Panc1 (cell line): ENCODE results near the gene MED13L. TPM values are rescaled to one million over a fixed set of nuclear protein-coding genes. Genes with fewer than 3 reads are reported as not detected.

Experiments
- ATAC-seq: fragments of 200-7000 bp; cut with Tn5 transposase; 2 replicates; pipeline ENCODE4 v1.9.1; 2020; ENCODE audit warnings: mild to moderate bottlenecking, moderate library complexity
- BruUV-seq: library from RNA; stranded (reverse); fragments of 400-500 nt; replicated peaks from 2 replicates; lab custom pipeline; 2021; lab: Mats Ljungman, UMichigan
- CTCF ChIA-PET: fragments of 300-600 bp; sonication (Branson Sonifier 250); formaldehyde crosslinking; loops from one replicate; lab custom pipeline; 2022; ENCODE audit warnings: antibody characterized with exemption; lab: Charles Lee
- POLR2A ChIA-PET: fragments of 300-600 bp; sonication (Branson Sonifier 250); formaldehyde crosslinking; loops from one replicate; lab custom pipeline; 2022; ENCODE audit warnings: antibody characterized with exemption; lab: Charles Lee
- DNase-seq: peaks from one replicate; pipeline ENCODE4 v3.0.0-alpha.2; 2010; ENCODE audit warnings: low read depth, low spot score
- H3K27ac ChIP-seq: 2 replicates; pipeline ENCODE4 v1.5.1; 2011; ENCODE audit warnings: mild to moderate bottlenecking, low read length, inconsistent platforms
- H3K27me3 ChIP-seq: fragments of 200-500 bp; sonication (Bioruptor generic); 2 replicates; pipeline ENCODE4 v1.6.0; 2014; ENCODE audit warnings: low read length, inconsistent platforms; ENCODE audit not compliant: control insufficient read depth, insufficient read depth
- H3K36me3 ChIP-seq: fragments of 200-500 bp; sonication (Bioruptor generic); 2 replicates; pipeline ENCODE4 v1.5.1; 2014; ENCODE audit warnings: inconsistent platforms, mild to moderate bottlenecking, low read length, moderate library complexity; ENCODE audit not compliant: control insufficient read depth, insufficient read depth
- H3K4me1 ChIP-seq: 2 replicates; pipeline ENCODE4 v1.5.1; 2011; ENCODE audit warnings: inconsistent platforms, mild to moderate bottlenecking, low read length, moderate library complexity; ENCODE audit not compliant: control insufficient read depth, insufficient read depth
- H3K4me3 ChIP-seq, 2 experiments: 2 replicates each; pipeline ENCODE4 v1.5.1; 2011 to 2012; ENCODE audit warnings: low read depth in 2 of 2, low read length in 2 of 2, mild to moderate bottlenecking in 2 of 2, inconsistent platforms in 1 of 2, moderate library complexity in 1 of 2
- H3K9me3 ChIP-seq: fragments of 200-500 bp; sonication (Bioruptor generic); 2 replicates; pipeline ENCODE4 v1.5.1; 2014; ENCODE audit warnings: low read depth, mild to moderate bottlenecking, inconsistent platforms, low read length, moderate library complexity; ENCODE audit not compliant: control insufficient read depth, insufficient read depth
- CTCF ChIP-seq: fragments of 450-650 bp; IDR thresholded peaks from 2 replicates; pipeline ENCODE4 v1.5.1; 2017; ENCODE audit warnings: mild to moderate bottlenecking
- POLR2AphosphoS5 ChIP-seq: IDR thresholded peaks from 2 replicates; pipeline ENCODE4 v1.6.1; 2012; ENCODE audit warnings: mild to moderate bottlenecking, low read depth, low read length, moderate library complexity
- SIN3A ChIP-seq: IDR thresholded peaks from 2 replicates; pipeline ENCODE4 v1.6.1; 2012; ENCODE audit warnings: low read depth, mild to moderate bottlenecking, low read length, moderate library complexity, borderline replicate concordance; ENCODE audit not compliant: insufficient read depth
- TCF7L2 ChIP-seq: IDR thresholded peaks from 2 replicates; pipeline ENCODE4 v1.6.1; 2011; ENCODE audit warnings: mild to moderate bottlenecking, low read depth, low read length, inconsistent platforms
- in situ Hi-C: cut with HindIII; loops from 2 replicates; pipeline ENCODE4 v1.10.0; 2016; ENCODE audit warnings: low sequenced_read_pairs, low pct_unique_long_range_greater_than_20kb
- intact Hi-C: fragments of 100-400 bp; cut with micrococcal nuclease; formaldehyde crosslinking; loops from one replicate; pipeline ENCODE4 v1.10.0; 2022; ENCODE audit not compliant: unreplicated experiment
- total RNA-seq: library from RNA; stranded (reverse); gene quantifications from one replicate; pipeline ENCODE4 v1.2.1, GENCODE V29; 2021; ENCODE audit not compliant: unreplicated experiment
- TF ChIP-seq, protein P1 (sequence below), 2 experiments: IDR thresholded peaks; 2 replicates each; pipeline ENCODE4 v1.6.1; 2011 to 2012; ENCODE audit warnings: low read depth in 2 of 2, control low read depth in 1 of 2, low read length in 1 of 2, mild to moderate bottlenecking in 1 of 2, moderate library complexity in 1 of 2; ENCODE audit not compliant: insufficient read depth in 1 of 2

The MED13L gene
- total RNA-seq, 1 experiment from 2014 or later: 170 TPM

- BruUV-seq: no TSS peak
- no peak overlapping the region for H3K4me3 ChIP-seq
- no peak overlapping the region for H3K27ac ChIP-seq
- POLR2A ChIA-PET: no interaction called here
- no peaks in the 10 kb centered on the region for H3K9me3 ChIP-seq
- no peaks in the 10 kb centered on the region for H3K27me3 ChIP-seq
- DNase-seq: no peak
- no peak for ATAC-seq
- CTCF ChIA-PET: no interaction called here
- H3K4me1 ChIP-seq: peaks cover 7% of the 10 kb centered on the region; the same call in 1 of the 2 replicates
- TF ChIP-seq SIN3A: no peak
- TF ChIP-seq, protein P1, sequence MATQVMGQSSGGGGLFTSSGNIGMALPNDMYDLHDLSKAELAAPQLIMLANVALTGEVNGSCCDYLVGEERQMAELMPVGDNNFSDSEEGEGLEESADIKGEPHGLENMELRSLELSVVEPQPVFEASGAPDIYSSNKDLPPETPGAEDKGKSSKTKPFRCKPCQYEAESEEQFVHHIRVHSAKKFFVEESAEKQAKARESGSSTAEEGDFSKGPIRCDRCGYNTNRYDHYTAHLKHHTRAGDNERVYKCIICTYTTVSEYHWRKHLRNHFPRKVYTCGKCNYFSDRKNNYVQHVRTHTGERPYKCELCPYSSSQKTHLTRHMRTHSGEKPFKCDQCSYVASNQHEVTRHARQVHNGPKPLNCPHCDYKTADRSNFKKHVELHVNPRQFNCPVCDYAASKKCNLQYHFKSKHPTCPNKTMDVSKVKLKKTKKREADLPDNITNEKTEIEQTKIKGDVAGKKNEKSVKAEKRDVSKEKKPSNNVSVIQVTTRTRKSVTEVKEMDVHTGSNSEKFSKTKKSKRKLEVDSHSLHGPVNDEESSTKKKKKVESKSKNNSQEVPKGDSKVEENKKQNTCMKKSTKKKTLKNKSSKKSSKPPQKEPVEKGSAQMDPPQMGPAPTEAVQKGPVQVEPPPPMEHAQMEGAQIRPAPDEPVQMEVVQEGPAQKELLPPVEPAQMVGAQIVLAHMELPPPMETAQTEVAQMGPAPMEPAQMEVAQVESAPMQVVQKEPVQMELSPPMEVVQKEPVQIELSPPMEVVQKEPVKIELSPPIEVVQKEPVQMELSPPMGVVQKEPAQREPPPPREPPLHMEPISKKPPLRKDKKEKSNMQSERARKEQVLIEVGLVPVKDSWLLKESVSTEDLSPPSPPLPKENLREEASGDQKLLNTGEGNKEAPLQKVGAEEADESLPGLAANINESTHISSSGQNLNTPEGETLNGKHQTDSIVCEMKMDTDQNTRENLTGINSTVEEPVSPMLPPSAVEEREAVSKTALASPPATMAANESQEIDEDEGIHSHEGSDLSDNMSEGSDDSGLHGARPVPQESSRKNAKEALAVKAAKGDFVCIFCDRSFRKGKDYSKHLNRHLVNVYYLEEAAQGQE (IDR thresholded peaks at IDR 0.05; ENCODE audit: insufficient read depth in 1 of 2, low read depth in 2 of 2, low read length in 1 of 2): no peak
- TF ChIP-seq POLR2AphosphoS5: no peak
- TF ChIP-seq TCF7L2: no peak
- TF ChIP-seq CTCF: no peak
- intact Hi-C loops: no loop called here
- in situ Hi-C loops: no loop called here
- H3K36me3 ChIP-seq: no peaks in the 10 kb centered on the region
Observed at GRCh38 chr12:116304621-116305020, 27.1 kb upstream of the MED13L start.

DNA sequence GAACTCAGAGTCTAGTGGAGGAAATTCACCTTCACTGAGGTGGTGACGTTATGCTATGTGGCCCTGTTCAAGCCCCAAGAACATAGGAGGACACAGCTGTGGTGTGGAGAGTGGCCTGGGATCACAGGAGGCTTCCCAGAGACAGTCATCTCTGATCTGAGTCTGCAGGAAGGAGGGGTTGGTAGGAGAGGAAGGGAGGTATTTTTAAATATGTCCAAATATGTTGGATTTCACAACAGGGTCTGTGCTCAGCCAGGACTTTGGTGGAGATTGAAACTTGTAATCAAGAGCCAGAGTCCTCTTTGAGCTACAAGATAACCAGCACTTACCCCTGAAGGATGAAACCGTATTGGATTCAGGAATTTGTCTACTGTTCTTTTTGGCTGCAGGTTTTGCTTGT, 26.4 kb upstream of the MED13L start:
- H3K4me1 ChIP-seq: peaks cover 9% of the 10 kb centered on the region; the same call in 1 of the 2 replicates

More for the DNA sequence above, 26.4 kb upstream of the MED13L start:
- H3K4me3 ChIP-seq: no peak overlapping the region
- ATAC-seq: no peak
- BruUV-seq: no TSS peak
- no peaks in the 10 kb centered on the region for H3K36me3 ChIP-seq
- CTCF ChIA-PET: no interaction called here
- DNase-seq: no peak
- in situ Hi-C loops (no loop called here), intact Hi-C loops (no loop called here)
- no peaks in the 10 kb centered on the region for H3K27me3 ChIP-seq
- TF ChIP-seq SIN3A (no peak), CTCF (no peak), TCF7L2 (no peak), POLR2AphosphoS5 (no peak)
- TF ChIP-seq, protein P1 (IDR thresholded peaks at IDR 0.05; ENCODE audit: insufficient read depth in 1 of 2, low read depth in 2 of 2, low read length in 1 of 2): no peak
- H3K9me3 ChIP-seq: no peaks in the 10 kb centered on the region
- H3K27ac ChIP-seq: no peak overlapping the region
- POLR2A ChIA-PET: no interaction called here
